ENCODE measurements around the gene PTTG1. TPM values are rescaled to one million over a fixed set of nuclear protein-coding genes. Genes with fewer than 3 reads are reported as not detected.

PTTG1 gene
- total and polyA plus RNA-seq, 12 donors: 0.32 to 17.5 (median 1.7) TPM; not detected in 1

DNA sequence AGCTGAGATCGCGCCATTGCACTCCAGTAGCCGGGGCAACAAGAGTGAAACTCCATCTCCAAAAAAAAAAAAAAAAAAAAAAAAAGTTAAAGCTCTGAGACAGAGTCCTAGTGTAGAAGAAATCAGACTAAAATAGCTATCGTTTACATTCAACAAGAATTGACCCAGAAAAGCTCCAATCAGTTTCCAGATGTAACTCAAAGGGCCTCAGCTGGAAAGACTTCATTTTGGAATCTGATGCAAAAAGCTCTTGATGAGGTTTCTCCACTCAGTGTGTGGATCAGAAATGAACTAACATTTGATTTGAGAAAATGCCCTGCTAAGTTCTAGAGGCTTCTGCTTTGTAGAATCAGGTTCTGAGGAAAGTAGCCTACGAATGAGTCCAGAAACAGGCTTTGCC, 44.0 kb upstream of the PTTG1 start:
- WGBS, 2 donors: 90% methylated on average over 5 of the region's 5 CpGs
- no peaks in the 10 kb centered on the region for H3K36me3 ChIP-seq
- TF ChIP-seq, protein P1, sequence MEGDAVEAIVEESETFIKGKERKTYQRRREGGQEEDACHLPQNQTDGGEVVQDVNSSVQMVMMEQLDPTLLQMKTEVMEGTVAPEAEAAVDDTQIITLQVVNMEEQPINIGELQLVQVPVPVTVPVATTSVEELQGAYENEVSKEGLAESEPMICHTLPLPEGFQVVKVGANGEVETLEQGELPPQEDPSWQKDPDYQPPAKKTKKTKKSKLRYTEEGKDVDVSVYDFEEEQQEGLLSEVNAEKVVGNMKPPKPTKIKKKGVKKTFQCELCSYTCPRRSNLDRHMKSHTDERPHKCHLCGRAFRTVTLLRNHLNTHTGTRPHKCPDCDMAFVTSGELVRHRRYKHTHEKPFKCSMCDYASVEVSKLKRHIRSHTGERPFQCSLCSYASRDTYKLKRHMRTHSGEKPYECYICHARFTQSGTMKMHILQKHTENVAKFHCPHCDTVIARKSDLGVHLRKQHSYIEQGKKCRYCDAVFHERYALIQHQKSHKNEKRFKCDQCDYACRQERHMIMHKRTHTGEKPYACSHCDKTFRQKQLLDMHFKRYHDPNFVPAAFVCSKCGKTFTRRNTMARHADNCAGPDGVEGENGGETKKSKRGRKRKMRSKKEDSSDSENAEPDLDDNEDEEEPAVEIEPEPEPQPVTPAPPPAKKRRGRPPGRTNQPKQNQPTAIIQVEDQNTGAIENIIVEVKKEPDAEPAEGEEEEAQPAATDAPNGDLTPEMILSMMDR (IDR thresholded peaks at IDR 0.05): no peak
- peaks cover 0 to 19% (median 0%) of the 10 kb centered on the region in 7 donors for H3K27me3 ChIP-seq
- H3K4me3 ChIP-seq: no peak overlapping the region
- peaks cover 0 to 5% (median 0%) of the 10 kb centered on the region in 9 donors for H3K4me1 ChIP-seq
- no peak overlapping the region for H3K27ac ChIP-seq
- DNase-seq (no peak), ATAC-seq (no peak)
- H3K9me3 ChIP-seq: no peaks in the 10 kb centered on the region
- intact Hi-C loops (cut with DNase I): no loop called here

DNA sequence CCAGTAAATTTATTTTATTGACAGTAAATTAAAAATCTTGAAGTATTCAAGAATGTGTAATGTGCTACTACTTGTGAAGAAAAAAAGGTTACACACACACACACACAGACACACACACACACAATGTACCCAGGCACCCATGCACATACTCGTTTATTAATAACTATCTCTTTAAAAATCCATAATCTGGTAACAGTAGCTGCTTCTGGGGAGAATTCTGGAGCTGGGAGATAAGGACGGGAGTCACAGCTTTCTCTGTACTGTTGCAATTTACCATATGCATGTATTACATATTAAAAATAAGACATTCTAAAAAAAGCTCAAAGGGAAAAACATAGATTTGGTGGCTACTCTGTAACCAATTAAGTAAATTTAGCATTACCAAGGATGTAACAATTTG, 43.3 kb upstream of the PTTG1 start:
- DNase-seq (no peak), ATAC-seq (no peak)
- H3K36me3 ChIP-seq: no peaks in the 10 kb centered on the region
- H3K27ac ChIP-seq: no peak overlapping the region
- TF ChIP-seq, protein P1 (IDR thresholded peaks at IDR 0.05): no peak
- intact Hi-C loops (cut with DNase I): no loop called here
- H3K4me1 ChIP-seq: peaks cover 0 to 5% (median 0%) of the 10 kb centered on the region in 9 donors
- no peaks in the 10 kb centered on the region for H3K9me3 ChIP-seq
- 67 to 72% methylated on average over 2 of the region's 2 CpGs for WGBS, 2 donors
- H3K27me3 ChIP-seq: peaks cover 0 to 15% (median 0%) of the 10 kb centered on the region in 7 donors
- H3K4me3 ChIP-seq: no peak overlapping the region

DNA sequence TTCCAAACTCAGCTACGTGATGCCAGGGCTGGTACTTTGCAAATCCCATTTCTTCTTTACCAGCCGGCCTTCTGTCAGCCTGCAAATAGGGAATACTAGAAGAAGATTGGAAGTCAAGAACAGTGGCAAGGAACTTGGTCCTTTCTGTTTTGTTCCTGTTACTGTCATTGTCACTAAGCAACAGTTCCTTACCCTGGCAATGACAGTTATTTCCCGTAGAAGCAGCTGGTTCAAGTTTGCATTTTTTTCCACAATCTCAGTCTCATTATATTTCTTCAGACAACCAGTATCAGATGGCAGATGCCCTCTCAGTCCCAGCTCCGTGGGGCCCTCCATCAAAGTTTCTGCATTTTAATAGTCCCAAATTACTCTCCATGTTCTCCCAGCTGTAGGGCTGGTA, 42.1 kb upstream of the PTTG1 start:
- 43 to 54% methylated on average over 4 of the region's 4 CpGs for WGBS, 2 donors
- peak in 7 of 8 donors; percentile 23 to 52 (median 30) for ATAC-seq

DNA sequence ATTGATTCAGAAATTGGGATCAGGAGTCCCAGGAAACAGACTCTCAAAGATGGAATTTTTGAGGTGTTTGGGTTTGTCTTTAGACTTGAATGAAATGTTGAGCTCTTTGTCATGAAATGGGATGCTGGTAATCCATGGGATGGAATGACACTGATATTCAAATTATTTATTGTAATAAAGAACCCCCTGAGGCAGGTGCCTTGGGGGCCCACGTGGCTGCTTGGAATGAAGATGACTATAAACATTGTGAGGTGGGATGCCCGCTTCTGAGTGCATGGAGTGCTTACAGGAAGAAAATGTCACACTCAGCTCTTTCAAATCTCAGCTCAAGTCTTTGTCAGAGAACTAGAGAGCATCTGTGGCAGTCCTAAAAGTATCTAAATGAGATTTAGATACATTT, 41.6 kb upstream of the PTTG1 start:
- ATAC-seq: no peak
- no peak for DNase-seq
- Histone ChIP-seq H3K4me3 (no peak overlapping the region), H3K36me3 (no peaks in the 10 kb centered on the region), H3K9me3 (no peaks in the 10 kb centered on the region), H3K4me1 (peaks cover 0 to 5% (median 0%) of the 10 kb centered on the region in 9 donors), H3K27me3 (peaks cover 0 to 5% (median 0%) of the 10 kb centered on the region in 7 donors), H3K27ac (no peak overlapping the region)
- TF ChIP-seq, protein P1 (IDR thresholded peaks at IDR 0.05): no peak
- intact Hi-C loops (cut with DNase I): loop anchor here in 1 of 10 donors (10.0 kb wide), 1 partner anchor 275 kb away; no protein-coding TSS in a partner anchor
- WGBS, 2 donors: 81 to 89% methylated on average over 2 of the region's 2 CpGs

More for the DNA sequence above, 42.1 kb upstream of the PTTG1 start:
- H3K36me3 ChIP-seq: no peaks in the 10 kb centered on the region
- H3K9me3 ChIP-seq: no peaks in the 10 kb centered on the region
- intact Hi-C loops (cut with DNase I): no loop called here
- H3K27ac ChIP-seq: no peak overlapping the region
- no peak overlapping the region for H3K4me3 ChIP-seq
- DNase-seq: no peak
- TF ChIP-seq, protein P1 (IDR thresholded peaks at IDR 0.05): no peak
- peaks cover 0 to 10% (median 0%) of the 10 kb centered on the region in 7 donors for H3K27me3 ChIP-seq
- peaks cover 0 to 5% (median 0%) of the 10 kb centered on the region in 9 donors for H3K4me1 ChIP-seq

Data from heart right ventricle (tissue), 16 donors.